ENCODE data around the gene RASGRF1.

DNA sequence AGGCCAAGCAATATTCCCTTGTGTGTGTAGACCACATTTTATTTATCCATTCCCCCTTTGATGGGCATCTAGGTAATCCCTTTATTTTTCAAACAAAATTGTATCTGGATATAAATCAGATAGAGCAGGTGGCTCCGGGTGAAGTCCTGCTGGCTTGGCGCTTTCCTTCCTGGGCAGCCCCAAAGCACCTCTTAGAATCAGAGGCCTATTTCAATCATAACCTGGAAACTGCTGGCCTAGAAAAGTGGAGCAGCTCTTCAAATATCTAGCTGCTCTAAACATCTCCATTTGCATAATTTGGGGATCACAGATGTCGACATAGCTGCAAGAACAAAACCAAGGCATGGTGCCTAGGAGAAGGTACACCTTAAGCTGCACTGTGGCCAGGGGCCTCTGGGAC, 40.2 kb downstream of the RASGRF1 start:
- TF ChIP-seq CTCF (IDR thresholded peaks at IDR 0.05) (no peak), EP300 (IDR thresholded peaks at IDR 0.05; ENCODE audit: low read depth) (no peak), POLR2A (IDR thresholded peaks at IDR 0.05) (no peak)
